ENCODE data around the gene JPH2.
"Not testable (repeated sequence)": the region's sequence is repeated elsewhere in the genome, so short reads cannot be mapped to it uniquely, and the experiment has no call there.

The JPH2 gene

DNA sequence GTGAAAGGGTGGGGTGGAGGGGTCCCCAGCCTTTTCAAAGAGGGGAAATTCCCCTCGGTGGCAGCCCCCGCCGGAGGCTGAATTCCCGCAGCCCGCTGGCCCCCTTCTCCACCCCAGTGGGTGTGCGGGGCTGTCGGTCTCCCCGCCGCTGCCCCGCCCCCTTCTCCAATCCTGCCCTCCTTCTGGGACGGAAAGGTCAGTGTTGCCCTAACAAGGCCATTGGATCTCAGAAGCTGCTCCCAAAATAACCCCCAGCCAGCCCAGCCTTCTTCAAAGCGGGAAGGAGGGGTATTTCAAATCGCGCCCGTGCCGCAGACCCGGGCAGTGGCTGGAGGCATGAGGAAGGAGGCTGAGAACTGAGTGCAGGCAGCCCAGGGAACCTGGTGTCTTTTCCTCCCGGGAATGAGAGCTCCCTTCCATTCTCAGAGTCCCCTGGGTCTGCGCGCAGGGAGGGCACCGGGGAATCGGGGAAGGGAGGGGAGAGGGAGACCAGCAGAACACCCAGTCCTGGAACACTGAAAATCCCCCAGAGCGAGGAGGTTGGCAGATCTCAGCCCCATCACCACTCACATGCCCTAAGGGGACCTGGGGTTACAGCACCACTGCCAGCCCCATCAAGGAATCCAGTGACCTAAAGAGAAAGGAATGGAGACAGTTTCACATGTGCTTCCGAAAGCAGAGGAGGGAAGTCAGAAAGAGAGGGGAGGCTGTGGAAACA is at the start of gene JPH2:
Gene JPH2 (minus strand): TSS at position 135 of the 718 bp plus-strand sequence. CDS start 483 bp downstream, outside the sequence.
- no peak for DNase-seq

DNA sequence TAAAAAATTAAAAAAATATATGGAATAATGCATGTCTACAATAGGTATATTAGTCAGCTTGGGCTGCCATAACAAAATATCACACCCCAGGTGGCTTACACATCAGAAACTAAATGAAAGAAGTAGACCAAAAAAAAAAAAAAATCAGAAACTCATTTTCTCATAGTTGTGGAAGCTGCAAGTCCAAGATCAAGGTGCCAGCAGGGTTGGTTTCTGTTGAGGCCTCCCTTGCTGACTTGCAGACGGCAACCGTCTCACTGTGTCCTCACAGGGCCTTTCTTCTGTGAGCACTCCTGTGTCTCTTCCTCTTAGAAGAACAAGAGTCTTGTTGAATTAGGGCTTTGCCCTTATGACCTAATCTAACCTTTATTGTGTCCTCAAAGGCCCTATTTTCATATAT is 48.7 kb upstream of the JPH2 start:
- no peak for DNase-seq

DNA sequence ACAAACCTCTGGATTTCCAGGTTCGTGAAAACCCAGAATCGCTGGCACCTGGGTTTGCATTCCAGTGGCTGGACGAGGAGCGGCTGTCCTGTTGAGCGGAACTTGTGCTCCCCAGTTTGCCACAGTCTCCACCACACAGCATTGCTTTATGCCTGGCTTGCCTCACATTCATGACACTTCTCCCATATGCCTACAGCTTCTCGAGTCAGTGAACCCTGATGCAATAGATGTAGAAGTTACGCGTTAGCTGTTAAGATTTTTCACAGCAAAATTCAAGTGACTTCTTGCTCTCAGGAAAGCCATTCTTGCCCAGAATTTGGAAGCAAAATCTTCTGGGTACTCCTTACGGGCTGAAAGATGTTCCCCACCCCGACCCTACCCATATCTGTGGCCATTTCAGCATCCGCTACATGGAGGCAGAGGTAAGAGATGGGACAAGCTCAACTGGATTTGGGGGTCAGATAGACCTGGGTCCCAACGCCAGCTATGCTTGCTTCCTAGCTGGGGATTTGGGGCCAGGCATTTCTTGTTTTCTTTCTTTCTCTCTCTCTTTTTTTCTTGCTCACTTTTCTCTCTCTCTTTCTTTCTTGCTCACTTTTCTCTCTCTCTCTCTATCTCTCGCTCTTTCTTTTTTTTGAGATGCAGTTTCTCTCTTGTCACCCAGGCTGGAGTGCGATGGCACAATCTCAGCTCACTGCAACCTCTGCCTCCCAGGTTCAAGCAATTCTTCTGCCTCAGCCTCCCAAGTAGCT is 47.8 kb upstream of the JPH2 start:
- DNase-seq = no peak

DNA sequence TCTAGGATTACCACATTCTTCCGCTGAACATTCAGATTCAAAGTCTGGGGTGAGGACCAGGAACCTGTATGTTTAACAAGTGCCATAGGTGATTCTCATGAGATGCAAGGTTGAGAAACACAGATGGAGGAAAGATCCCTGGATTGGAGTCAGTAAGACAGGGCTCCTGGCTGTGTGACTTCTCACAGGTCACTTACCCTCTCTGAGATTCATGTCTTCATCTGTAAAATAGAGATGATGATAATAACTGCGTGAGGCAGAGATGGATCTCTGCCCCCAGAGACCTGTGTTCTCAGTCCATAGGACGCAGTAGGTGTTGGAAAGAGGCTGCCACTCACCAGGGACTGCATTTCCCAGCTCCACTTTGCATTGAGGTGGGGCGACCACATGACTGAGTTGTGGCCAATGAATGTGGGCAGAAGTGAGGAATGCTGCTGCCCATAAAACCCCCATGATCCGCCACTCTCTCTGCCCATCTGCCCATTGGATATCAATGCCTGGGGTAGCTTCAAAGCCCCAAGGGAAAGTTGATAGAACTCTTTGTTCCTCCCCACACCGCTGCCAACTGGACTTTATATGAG is 46.5 kb upstream of the JPH2 start:
- no peak for DNase-seq

DNA sequence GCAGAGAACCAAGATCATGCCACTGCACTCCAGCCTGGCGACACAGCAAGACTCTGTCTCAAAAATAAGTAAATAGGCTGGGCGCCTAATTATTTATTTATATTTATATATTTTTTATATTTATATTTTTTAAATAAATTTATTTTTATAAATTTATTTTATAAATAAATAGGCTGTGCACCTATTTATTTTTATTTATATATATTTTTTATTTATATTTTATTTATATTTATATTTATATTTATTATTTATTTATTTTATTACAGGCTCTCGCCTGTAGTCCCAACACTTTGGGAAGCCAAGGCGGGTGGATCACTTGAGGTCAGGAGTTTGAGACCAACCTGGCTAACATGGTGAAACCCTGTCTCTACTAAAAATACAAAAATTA is 45.5 kb upstream of the JPH2 start:
- not testable (repeated sequence) for DNase-seq

DNA sequence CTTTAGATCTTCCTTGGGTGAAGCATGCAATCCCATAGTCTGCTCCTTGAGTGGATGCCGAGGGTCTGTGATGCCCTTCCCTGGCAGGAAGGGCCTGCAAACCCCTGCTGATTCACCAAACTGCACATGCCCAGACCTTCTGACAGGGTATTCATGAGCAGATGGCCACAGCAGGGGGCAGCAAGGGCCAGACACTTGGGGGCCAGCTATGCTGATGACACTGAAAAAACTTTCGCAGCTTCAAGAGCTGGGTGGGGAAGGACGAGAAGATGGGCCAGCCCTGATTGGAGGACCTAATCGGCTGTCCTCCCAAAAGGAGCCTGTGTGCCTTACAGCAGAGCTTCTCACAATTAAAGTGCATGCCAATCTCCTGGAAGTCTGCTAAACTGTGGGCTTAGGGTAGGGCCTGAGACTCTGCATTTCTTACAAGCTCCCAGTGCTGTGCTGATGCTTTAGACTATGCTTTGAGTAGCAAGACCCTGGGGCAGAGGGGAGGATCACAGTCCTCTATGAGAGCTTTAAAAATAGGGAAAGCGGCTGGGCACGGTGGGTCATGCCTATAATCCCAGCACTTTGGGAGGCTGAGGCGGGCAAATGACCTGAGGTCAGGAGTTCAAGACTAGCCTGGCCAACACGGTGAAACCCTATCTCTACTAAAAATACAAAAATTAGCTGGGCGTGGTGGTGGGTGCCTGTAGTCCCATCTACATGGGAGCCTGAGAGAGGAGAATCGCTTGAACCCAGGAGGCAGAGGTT is 44.9 kb upstream of the JPH2 start:
- no peak for DNase-seq

DNA sequence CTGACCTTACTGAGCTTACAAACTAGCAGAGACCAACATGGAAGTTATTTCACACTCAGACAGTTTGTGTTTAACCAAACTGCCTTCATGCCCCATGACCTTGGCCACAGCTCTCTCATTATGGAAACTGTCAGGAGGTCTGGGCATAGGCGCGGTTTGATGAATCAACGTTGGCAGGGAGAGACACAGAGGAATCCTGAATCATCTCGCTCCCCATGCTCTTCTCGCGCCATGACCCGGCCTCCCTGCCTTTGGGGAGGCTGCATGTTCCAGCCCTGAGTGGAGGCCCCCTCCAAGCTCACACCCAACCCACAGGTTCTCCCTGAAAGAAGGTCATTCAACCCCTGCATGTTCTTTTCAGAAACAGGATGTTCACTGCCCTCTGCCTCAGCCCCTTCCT is 44.2 kb upstream of the JPH2 start:
- no peak for DNase-seq

DNA sequence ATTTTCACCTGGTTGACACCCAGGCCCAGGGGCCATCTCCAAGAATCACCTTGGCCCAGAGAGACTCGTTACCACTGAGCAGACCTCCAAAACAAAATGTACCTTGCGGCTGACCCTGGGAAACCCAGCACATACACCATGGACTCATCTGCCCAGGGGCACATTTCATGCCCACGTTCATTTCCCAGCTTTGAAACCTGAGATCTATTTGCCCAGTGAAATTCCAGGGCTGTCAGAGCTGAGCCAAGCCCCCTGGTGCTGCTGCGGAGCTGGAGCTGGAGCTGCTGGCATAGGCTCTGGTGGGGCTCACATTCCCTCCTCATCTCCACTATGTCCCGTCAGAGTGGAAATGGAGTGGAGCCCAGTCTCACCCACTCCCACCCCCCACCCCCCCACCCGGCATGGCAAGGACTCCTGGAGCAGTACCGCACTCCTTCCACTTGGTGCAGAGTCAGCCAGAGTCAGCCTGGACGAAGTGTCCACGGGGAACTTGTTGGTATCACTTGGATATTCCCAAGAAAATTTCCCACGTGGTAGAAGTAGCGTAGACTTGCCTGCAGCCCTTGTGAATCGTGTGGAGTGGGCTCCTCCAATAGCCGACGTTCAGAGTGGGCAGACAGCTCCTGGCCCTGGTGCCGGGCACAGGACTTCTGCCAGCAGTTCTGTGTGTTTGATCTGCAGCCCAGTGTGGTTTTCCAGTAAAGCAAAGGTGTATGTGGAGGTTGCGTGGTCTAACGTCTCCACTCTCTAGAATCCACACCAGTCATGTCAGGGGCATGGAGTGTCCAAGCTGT is 41.7 kb upstream of the JPH2 start:
- no peak for DNase-seq

DNA sequence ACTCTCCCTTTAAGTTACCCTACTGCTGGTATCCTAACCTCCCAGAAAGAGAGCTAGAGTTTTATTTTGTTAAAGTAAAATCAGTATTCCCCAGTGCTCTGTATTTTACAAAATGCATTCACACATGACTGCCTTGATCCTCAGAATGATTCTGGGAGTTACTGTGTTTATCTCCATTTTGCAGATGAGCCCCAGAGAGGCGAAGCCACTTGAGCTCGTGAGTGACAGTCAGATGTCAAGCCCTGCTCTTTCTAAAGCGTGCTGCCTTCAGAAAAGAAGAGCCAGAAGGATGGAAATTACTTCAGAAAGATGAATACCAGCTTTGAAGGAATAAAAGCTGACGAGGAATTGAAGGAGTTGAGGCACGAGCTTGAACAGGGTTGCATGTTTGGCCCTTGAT is 37.6 kb upstream of the JPH2 start:
- no peak for DNase-seq

DNA sequence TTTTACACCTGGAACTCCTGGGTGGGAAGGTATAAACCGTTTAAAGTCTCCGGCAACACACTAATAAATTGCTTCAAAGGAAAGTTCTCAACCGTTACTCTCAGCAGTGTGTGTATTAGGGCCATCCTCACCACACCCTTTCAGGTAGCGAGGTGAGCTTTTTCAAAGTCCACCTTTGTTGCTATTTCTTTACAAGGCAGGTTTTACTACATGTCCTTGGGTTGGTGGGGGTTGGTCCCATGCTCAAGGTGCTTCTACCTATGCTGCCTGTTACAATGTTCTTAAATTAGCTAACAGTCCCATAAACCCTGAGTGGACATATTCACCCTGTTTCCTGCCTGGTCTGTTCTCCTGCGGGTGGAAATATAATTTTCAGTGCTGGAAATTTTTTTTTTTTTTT is 36.7 kb upstream of the JPH2 start:
- no peak for DNase-seq

DNA sequence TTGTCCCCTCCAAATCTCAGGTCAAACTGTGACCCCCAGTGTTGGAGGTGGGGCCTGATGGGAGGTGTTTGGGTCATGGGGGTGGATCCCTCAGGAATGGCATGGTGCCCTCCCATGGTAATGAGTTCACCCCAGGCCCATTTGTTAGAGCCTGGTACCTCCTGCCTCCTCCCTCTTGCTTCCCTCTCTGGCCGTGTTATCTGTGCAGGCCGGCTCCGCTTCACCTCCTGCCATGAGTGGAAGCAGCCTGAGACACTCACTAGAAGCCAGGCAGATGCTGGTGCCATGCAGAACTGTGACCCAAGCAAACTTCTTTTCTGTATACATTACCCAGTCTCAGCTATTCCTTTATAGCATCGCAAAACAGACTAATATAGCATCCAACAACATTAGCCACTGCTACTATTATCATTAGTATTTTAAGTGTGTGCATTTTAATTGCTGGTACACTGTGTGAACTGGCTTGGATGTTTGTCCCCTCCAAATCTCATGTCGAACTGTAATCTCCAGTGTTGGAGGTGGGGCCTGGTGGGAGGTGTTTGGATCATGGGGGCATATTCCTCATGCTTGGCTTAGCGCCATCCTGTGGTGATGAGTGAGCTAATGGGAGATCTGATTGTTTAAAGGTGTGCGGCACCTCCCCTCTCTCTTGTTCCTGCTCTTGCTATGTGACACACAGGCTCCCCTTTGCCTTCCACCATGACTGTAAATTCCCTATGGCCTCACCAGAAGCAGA is 35.8 kb upstream of the JPH2 start:
- no peak for DNase-seq

DNA sequence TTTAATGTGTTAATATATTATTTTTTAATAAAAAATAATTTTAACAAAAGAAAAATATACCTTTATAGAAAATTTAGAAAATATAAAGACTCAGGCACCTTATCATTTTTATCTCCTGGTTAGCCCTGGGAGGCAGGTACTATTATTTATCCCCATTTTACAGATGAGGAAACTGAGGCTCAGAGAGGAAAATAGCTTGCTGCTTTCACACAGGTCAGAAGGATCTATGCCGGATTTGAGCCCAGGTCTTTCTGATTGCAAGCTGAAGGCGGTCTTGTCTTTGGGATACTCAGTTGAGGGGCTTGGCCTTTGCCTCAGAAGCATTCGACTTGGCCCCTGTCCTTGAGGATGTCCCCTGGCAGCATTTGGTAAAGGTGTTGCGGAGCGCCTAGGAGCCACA is 35.0 kb upstream of the JPH2 start:
- DNase-seq = no peak

DNA sequence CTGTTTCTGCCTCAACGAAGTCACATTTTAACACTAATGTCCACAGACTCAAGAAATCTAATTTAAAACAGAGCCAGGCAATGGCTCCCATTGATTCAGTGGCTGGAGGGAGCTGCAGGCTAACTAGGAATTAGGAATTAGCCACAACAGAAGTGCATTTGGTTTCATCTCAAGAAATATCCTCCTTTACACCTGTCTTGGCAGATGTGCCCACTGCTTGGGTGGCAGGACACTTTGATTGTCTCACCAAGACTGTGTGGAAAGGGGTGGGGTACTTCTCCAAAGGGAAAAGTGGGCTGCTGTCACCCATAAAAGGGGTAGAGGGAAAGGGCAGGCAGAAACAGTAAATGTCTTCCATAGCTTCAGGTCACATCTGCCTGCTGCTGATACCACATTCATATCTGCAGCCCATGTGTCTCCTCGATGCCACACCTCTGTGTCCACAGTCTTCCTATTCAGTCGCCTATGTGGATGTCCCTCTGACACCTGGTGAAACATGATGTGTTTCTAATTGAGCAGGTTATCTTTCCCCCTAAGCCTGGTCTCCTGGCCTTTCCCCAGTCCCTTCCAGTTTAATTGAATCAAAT is 34.5 kb upstream of the JPH2 start:
- no peak for DNase-seq

DNA sequence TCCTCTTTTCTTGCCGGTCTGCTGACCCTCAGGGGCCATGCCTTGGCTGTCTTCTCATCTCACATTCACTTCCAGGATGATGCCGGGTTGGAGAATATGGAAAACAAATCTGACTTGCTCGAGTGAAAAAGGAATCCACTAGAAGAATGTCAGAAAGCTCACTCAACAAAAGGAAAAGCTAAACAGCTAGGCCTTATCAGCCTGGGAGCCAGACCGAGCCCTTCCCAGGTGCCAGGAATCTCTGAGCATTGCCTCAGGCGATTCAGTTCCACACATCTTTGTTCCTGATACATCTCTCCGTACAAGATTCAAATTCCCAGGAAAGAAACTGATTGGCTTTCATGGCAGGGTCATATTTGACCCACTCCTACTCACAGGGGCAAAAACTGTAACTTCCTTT is 32.8 kb upstream of the JPH2 start:
- no peak for DNase-seq

DNA sequence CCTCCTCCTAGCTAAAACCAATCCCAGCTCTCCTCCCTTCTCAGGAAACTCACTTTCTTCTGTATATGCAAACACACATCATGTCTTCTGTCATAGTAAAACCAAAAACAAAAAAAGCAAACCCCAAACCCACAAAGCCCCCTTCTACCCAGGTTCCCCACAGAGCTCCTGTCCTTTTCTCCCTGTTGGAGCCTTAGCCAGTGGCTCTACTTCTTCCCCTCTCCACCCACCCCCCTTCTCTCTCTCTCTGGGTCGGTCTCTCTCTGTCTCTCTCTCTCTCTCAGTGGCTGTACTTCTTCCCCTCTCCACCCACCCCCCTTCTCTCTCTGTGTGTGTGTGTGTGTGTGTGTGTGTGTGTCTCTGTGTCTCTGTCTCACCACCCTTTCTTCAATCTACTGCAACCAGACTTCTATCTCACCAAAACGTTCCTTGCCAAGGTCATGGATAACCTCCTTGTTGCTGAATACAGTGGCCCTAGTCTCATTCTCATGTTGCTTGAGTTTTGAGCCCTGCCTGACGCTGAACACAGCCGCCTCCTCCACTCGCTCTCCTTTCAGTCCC is 32.3 kb upstream of the JPH2 start:
- DNase-seq = no peak

DNA sequence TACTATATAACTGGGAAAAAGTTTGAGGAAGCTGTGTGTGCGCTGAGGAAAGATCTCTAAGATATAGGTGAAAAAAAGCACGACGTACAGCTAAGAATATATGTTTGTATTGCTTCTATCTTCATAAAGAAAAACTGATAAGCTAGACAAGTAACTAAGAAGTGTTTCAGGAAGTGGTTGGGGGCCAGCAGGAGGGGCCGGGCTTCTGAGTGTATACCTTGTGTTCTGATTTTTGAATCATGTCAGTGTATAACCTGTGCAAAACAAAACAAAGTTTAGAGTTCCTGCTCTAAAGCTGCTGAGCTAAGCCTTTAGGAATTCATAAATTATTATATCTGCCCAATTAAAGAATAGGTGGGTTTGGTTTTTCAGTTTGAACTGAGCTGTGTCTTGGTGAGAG is 31.5 kb upstream of the JPH2 start:
- no peak for DNase-seq

DNA sequence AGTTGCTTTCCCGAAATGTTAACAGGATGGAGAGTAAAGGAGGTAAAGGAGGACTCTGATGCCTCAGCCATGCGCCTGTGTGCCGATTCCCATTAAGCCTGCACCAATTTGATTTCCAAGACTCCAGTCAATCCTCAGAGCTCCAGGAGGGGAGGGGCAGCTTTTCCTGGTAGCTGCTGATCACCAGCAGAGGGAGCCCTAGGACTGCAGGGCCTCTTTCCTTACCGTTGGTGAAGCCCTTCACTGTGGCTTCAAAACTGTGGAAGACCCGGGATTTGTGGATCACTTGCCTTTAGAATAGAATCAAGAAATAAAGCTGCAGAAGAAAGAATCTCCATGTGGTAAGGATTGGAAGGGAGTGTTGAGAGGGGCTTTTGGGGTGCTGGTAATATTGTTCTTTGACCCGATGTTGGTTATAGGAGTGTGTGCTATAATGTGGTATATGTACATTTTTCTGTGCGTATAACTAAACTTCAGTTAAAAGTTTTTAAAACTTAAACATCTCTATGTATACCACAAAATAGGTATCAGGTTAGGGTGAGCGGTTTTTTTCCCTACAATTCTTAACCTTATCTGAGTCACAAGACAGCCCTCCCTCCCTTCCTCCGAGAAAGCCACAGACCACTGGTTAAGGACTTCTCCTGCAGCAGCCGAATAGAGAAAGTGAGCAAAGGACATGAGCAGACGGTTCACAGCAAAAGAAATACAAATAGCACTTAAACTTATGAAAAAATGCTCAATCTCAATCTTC is 30.5 kb upstream of the JPH2 start:
- DNase-seq = no peak

DNA sequence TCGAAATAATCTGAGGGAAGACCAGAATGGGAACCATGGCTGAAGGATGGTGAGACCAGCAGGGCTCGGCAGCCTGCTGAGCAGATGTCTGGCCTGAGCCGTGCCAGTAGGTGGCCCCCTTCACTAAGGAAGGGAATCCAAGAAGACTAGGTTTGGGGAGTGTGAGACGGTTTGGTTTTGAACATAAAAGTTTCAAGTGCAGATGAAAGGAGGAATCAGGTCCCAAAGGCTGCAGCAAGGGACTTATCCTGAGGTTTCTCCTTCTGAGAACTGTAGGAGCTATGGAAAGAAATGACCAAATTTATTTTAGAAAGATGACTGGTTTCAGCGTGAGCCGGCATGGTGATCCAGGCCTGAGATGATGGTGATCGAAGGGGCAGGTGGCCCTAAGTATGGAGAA is 28.1 kb upstream of the JPH2 start:
- DNase-seq = no peak

DNA sequence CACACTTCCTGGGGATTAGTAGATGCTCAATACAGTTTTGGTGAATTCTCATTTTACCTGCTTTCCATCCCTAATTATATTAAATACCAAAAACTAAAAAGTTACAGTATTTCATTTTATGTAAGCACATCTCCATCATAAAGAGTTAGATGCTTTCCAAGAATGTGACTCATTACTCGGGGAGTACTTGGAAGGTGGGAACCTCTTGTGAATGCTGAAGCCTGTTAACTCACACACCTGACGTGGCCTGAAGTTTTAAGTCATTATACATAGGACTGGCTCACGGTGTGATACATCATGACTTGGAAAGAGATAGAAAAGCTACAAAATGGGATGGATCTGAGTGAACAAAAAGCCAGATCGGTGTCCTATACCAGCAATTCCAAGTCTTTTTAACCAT is 25.8 kb upstream of the JPH2 start:
- DNase-seq = no peak
